Smooth muscle cell (in vitro differentiated cells): ENCODE data around the gene TMEM178B. TPM values are rescaled to one million over a fixed set of nuclear protein-coding genes. Genes with fewer than 3 reads are reported as not detected.
"Not testable (repeated sequence)": the region's sequence is repeated elsewhere in the genome, so short reads cannot be mapped to it uniquely, and the experiment has no call there.

Source experiments
- DNase-seq: peaks from one replicate; lab custom pipeline; 2025; ENCODE audit not compliant: unreplicated experiment; lab: John Stamatoyannopoulos, UW
- H2AFZ ChIP-seq: fragments of 200-600 bp; sonication (generic); 2 replicates; pipeline ENCODE4 v1.6.0; 2016; ENCODE audit warnings: antibody characterized with exemption, low read depth, mild to moderate bottlenecking
- H3F3A ChIP-seq: fragments of 200-600 bp; sonication (generic); 2 replicates; pipeline ENCODE4 v1.6.0; 2017; ENCODE audit warnings: antibody characterized with exemption, low read depth
- H3K27ac ChIP-seq: fragments of 200-600 bp; sonication (generic); 2 replicates; pipeline ENCODE4 v1.5.1; 2016; ENCODE audit warnings: low read depth, mild to moderate bottlenecking
- H3K27me3 ChIP-seq: fragments of 200-600 bp; sonication (generic); 2 replicates; pipeline ENCODE4 v1.6.1; 2016; ENCODE audit warnings: low read depth, mild to moderate bottlenecking
- H3K36me3 ChIP-seq: fragments of 200-600 bp; sonication (generic); 2 replicates; pipeline ENCODE4 v1.5.1; 2016; ENCODE audit warnings: low read depth
- H3K4me1 ChIP-seq: fragments of 200-600 bp; sonication (generic); 2 replicates; pipeline ENCODE4 v1.5.1; 2016; ENCODE audit warnings: low read depth
- H3K4me2 ChIP-seq: fragments of 200-600 bp; sonication (generic); 2 replicates; pipeline ENCODE4 v1.6.0; 2016; ENCODE audit warnings: mild to moderate bottlenecking
- H3K4me3 ChIP-seq: fragments of 200-600 bp; sonication (generic); 2 replicates; pipeline ENCODE4 v1.5.1; 2016; ENCODE audit warnings: mild to moderate bottlenecking
- H3K79me2 ChIP-seq: fragments of 200-600 bp; sonication (generic); 2 replicates; pipeline ENCODE4 v1.6.0; 2016; ENCODE audit warnings: low read depth, mild to moderate bottlenecking
- H3K9ac ChIP-seq: fragments of 200-600 bp; sonication (generic); 2 replicates; pipeline ENCODE4 v1.6.0; 2016; ENCODE audit warnings: low read depth
- H3K9me3 ChIP-seq: fragments of 200-600 bp; sonication (generic); replicated peaks from 2 replicates; pipeline ENCODE4 v1.5.1; 2016; ENCODE audit warnings: low read depth
- H4K20me1 ChIP-seq: fragments of 200-600 bp; sonication (generic); 2 replicates; pipeline ENCODE4 v1.6.0; 2016; ENCODE audit warnings: low read depth
- WGBS: methylation state at CpG from one replicate; pipeline ENCODE4 v1.1.7; 2016; ENCODE audit warnings: low lambda C conversion rate; 5-methylcytosine and 5-hydroxymethylcytosine counted together
- polyA plus RNA-seq: library from polyadenylated mRNA; unstranded; fragments of >200 nt; fragmentation: Nextera tagmentation; extraction: Ambion mirVana; gene quantifications from 2 replicates; pipeline ENCODE4 v1.2.1, GENCODE V29; 2016
- total RNA-seq: library from RNA; depleted of rRNA; stranded (reverse); fragments of >200 nt; gene quantifications from 2 replicates; pipeline ENCODE4 v1.2.3, GENCODE V29; 2014
- TF ChIP-seq, protein P1 (sequence below): fragments of 200-600 bp; sonication (generic); IDR thresholded peaks from 2 replicates; pipeline ENCODE4 v1.5.1; 2017; ENCODE audit warnings: borderline replicate concordance, mild to moderate bottlenecking, antibody characterized with exemption; ENCODE audit not compliant: insufficient read depth, poor library complexity, severe bottlenecking

Gene TMEM178B
- total and polyA plus RNA-seq, 2 experiments from 2014 or later, result 0.72 TPM; not detected in 1

DNA sequence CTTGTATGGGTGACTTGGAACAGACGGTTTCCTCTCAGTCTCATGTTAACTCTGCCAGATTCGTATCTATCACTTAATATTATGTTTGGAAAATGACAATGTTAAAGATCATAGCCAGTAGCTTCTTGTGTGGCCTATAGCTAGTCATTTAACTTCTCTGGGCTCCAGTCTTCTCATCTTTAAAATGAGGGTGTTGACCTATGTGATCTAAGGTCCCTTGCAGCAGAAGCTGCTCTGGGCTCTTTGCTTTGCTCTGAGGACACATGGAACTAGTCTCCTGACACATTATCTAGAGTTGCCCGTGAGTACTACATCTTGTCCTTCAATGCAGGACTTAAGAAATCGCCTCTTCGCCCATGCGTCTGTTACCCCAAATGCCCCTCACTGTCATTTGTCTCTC, 93.1 kb downstream of the TMEM178B start:
- Histone ChIP-seq H3K4me2 (no peak overlapping the region), H3K9me3 (no peaks in the 10 kb centered on the region), H4K20me1 (no peaks in the 10 kb centered on the region), H3K4me1 (no peaks in the 10 kb centered on the region), H3K36me3 (no peaks in the 10 kb centered on the region), H3K27ac (no peak overlapping the region), H3K79me2 (no peaks in the 10 kb centered on the region), H2AFZ (no peak overlapping the region), H3K27me3 (no peaks in the 10 kb centered on the region), H3K9ac (no peak overlapping the region), H3F3A (no peaks in the 10 kb centered on the region), H3K4me3 (no peak overlapping the region)
- no peak for DNase-seq
- 89% methylated on average over 6 of the region's 6 CpGs for WGBS
- TF ChIP-seq, protein P1, sequence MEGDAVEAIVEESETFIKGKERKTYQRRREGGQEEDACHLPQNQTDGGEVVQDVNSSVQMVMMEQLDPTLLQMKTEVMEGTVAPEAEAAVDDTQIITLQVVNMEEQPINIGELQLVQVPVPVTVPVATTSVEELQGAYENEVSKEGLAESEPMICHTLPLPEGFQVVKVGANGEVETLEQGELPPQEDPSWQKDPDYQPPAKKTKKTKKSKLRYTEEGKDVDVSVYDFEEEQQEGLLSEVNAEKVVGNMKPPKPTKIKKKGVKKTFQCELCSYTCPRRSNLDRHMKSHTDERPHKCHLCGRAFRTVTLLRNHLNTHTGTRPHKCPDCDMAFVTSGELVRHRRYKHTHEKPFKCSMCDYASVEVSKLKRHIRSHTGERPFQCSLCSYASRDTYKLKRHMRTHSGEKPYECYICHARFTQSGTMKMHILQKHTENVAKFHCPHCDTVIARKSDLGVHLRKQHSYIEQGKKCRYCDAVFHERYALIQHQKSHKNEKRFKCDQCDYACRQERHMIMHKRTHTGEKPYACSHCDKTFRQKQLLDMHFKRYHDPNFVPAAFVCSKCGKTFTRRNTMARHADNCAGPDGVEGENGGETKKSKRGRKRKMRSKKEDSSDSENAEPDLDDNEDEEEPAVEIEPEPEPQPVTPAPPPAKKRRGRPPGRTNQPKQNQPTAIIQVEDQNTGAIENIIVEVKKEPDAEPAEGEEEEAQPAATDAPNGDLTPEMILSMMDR, result no peak

DNA sequence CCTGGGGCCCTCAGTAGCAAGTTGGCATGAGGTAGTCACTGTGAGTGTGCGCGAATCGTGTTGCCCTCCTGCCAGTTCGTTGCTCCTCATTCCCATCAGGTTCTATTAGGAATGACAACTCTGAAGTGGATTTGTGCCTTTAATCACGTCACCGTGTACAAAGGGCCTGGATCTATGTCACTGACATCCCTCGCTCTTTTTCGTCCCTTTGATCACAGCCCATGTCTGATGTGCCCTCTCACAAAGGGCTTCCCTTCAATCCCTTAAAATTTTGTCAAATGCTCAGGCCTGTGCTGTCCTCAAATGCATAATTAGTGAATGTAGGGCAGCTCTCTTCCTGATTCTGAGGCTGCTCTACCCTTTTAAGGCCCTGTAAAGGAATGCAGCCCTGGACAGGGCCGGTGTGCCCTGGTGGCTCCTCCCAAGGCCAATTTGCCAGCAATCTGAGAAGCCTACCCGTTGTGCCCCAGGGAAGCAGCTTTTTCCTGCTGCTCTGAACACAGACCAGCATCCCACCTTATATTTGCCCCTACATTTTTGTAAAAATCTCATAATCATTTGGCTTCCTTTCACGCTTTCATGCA, 93.6 kb downstream of the TMEM178B start:
- WGBS, result 82% methylated on average over 11 of the region's 11 CpGs
- H3K9me3 ChIP-seq, result no peaks in the 10 kb centered on the region
- no peak overlapping the region for H3K4me3 ChIP-seq
- H3K36me3 ChIP-seq, result no peaks in the 10 kb centered on the region
- no peak for DNase-seq
- no peaks in the 10 kb centered on the region for H4K20me1 ChIP-seq
- no peak overlapping the region for H2AFZ ChIP-seq
- no peaks in the 10 kb centered on the region for H3K79me2 ChIP-seq
- TF ChIP-seq, protein P1, result no peak
- H3K4me1 ChIP-seq, result no peaks in the 10 kb centered on the region
- H3K27me3 ChIP-seq, result no peaks in the 10 kb centered on the region
- no peaks in the 10 kb centered on the region for H3F3A ChIP-seq
- no peak overlapping the region for H3K9ac ChIP-seq
- no peak overlapping the region for H3K4me2 ChIP-seq
- no peak overlapping the region for H3K27ac ChIP-seq

DNA sequence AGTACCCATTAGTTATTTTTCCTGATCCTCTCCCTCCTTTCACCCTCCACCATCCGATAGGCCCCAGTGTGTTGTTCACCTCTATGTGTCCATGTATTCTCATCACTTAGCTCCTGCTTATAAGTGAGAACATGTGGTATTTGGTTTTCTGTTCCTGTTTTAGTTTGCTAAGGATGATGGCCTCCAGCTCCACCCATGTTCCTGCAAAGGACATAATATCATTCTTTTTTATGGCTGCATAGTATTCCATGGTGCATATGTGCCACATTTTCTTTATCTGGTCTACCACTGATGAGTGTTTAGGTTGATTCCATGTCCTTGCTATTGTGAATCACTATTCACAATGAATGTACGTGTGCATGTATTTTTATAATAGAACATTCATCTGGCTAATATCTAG, 95.3 kb downstream of the TMEM178B start:
- not testable (repeated sequence) for H3K27me3 ChIP-seq, H3K4me2 ChIP-seq, H3K9me3 ChIP-seq, H2AFZ ChIP-seq, H3K36me3 ChIP-seq, H4K20me1 ChIP-seq, H3K9ac ChIP-seq, H3F3A ChIP-seq, H3K79me2 ChIP-seq, DNase-seq, H3K4me3 ChIP-seq, H3K4me1 ChIP-seq, H3K27ac ChIP-seq
- WGBS, result 91% methylated on average over 2 of the region's 2 CpGs

DNA sequence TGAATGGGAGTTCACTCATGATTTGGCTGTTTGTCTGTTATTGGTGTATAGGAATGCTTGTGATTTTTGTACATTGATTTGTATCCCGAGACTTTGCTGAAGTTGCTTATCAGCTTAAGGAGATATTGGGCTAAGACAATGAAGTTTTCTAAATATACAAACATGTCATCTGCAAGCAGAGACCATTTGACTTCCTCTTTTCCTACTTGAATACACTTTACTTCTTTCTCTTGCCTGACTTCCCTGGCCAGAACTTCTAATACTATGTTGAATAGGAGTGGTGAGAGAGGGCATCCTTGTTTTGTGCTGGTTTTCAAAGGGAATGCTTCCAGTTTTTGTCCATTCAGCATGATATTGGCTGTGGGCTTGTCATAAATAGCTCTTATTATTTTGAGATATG, 101.9 kb downstream of the TMEM178B start:
- 93% methylated on average over 1 of the region's 1 CpG for WGBS
- H3F3A ChIP-seq, H3K36me3 ChIP-seq, H3K9me3 ChIP-seq, H3K27ac ChIP-seq, H3K4me1 ChIP-seq, H2AFZ ChIP-seq, H3K9ac ChIP-seq, H3K79me2 ChIP-seq, H4K20me1 ChIP-seq, H3K27me3 ChIP-seq, H3K4me3 ChIP-seq, H3K4me2 ChIP-seq, DNase-seq: not testable (repeated sequence)

DNA sequence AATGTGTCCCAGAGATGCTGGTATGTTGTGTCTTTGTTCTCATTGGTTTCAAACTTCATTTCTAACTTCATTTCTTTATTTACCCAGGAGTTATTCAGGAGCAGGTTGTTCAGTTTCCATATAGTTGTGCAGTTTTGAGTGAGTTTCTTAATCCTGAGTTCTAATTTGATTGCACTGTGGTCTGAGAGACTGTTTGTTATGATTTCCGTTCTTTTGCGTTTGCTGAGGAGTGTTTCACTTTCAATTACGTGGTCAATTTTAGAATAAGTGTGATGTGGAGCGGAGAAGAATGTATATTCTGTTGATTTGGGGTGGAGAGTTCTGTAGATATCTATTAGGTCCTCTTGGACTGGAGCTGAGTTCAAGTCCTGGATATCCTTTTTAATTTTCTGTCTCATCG, 103.3 kb downstream of the TMEM178B start:
- H2AFZ ChIP-seq, H3K9ac ChIP-seq, H3K36me3 ChIP-seq, H3F3A ChIP-seq, DNase-seq, H3K4me3 ChIP-seq, H3K79me2 ChIP-seq, H3K4me2 ChIP-seq, H3K4me1 ChIP-seq, H3K27me3 ChIP-seq, H3K9me3 ChIP-seq, H3K27ac ChIP-seq, H4K20me1 ChIP-seq: not testable (repeated sequence)
- WGBS, result 96% methylated on average over 5 of the region's 5 CpGs
